Endothelial cell of umbilical vein (primary cell): ENCODE data around the gene MEOX2. TPM values are rescaled to one million over a fixed set of nuclear protein-coding genes. Genes with fewer than 3 reads are reported as not detected.

Experiments used
- BruUV-seq: library from RNA; stranded (reverse); fragments of 400-500 nt; replicated peaks from 2 replicates; lab custom pipeline; 2021; lab: Mats Ljungman, UMichigan
- CTCF ChIA-PET: fragments of 300-600, 350-600 bp; sonication (Branson Sonifier 250); formaldehyde crosslinking; loops from one replicate; lab custom pipeline; 2021; ENCODE audit warnings: antibody characterized with exemption, inconsistent platforms; lab: Charles Lee
- POLR2A ChIA-PET: fragments of 300-600, 350-600 bp; sonication (Branson Sonifier 250); formaldehyde crosslinking; loops from one replicate; lab custom pipeline; 2021; ENCODE audit warnings: antibody characterized with exemption, inconsistent platforms; lab: Charles Lee
- DNase-seq: peaks from one replicate; pipeline ENCODE4 v3.0.0-alpha.2; 2011; ENCODE audit warnings: low read depth, low spot score
- FAIRE-seq: peaks from 2 replicates; lab custom pipeline; 2011; peaks lifted over from hg19 to GRCh38; lab: Jason Lieb, UNC
- H2AFZ ChIP-seq: 2 replicates; pipeline ENCODE4 v1.6.0; 2012; ENCODE audit warnings: low read depth, low read length, control low read depth, inconsistent platforms
- H3K27ac ChIP-seq: 2 replicates; pipeline ENCODE4 v1.5.1; 2011; ENCODE audit warnings: low read depth, mild to moderate bottlenecking, control low read depth, low read length, moderate library complexity; ENCODE audit not compliant: insufficient read depth
- H3K27me3 ChIP-seq, 2 experiments: 2 replicates each; pipeline versions ENCODE4 v1.6.0 to v1.6.1; 2011; ENCODE audit warnings: low read length in 2 of 2, mixed read lengths in 1 of 2; ENCODE audit not compliant: control insufficient read depth in 2 of 2, insufficient read depth in 2 of 2
- H3K36me3 ChIP-seq, 2 experiments: 2 replicates in 1 of 2; 3 replicates in 1 of 2; pipeline ENCODE4 v1.5.1; 2011; ENCODE audit warnings: low read length in 2 of 2, mild to moderate bottlenecking in 1 of 2, moderate library complexity in 1 of 2; ENCODE audit not compliant: control insufficient read depth in 2 of 2, insufficient read depth in 2 of 2; ENCODE audit errors: extremely low read depth in 1 of 2
- H3K4me1 ChIP-seq: 3 replicates; pipeline ENCODE4 v1.5.1; 2011; ENCODE audit warnings: mild to moderate bottlenecking, low read length; ENCODE audit not compliant: control insufficient read depth, insufficient read depth; ENCODE audit errors: extremely low read depth
- H3K4me2 ChIP-seq: 2 replicates; pipeline ENCODE4 v1.6.1; 2011; ENCODE audit warnings: low read length, control low read depth, mixed read lengths; ENCODE audit not compliant: insufficient read depth
- H3K4me3 ChIP-seq, 3 experiments: fragments of 200-600 bp in 1 of 3; sonication (generic), shearing (Covaris generic) in 1 of 3; replicated peaks in 1 of 3; 2 replicates each; pipeline ENCODE4 v1.5.1; 2011 to 2016; ENCODE audit warnings: control low read depth in 3 of 3, low read length in 3 of 3, mild to moderate bottlenecking in 2 of 3, inconsistent platforms in 1 of 3, low read depth in 1 of 3, moderate library complexity in 1 of 3; ENCODE audit not compliant: insufficient read depth in 1 of 3
- H3K79me2 ChIP-seq: 2 replicates; pipeline ENCODE4 v1.6.0; 2012; ENCODE audit warnings: low read length, inconsistent platforms; ENCODE audit not compliant: control insufficient read depth, insufficient read depth
- H3K9ac ChIP-seq: replicated peaks from 2 replicates; pipeline ENCODE3; 2011; ENCODE audit warnings: low read length, control low read depth; ENCODE audit not compliant: insufficient read depth; ENCODE audit errors: extremely low read depth
- H3K9me1 ChIP-seq: replicated peaks from 3 replicates; pipeline ENCODE4 v1.6.0; 2011; ENCODE audit warnings: mild to moderate bottlenecking, low read length; ENCODE audit not compliant: control insufficient read depth, insufficient read depth; ENCODE audit errors: extremely low read depth
- H3K9me3 ChIP-seq: replicated peaks from 2 replicates; pipeline ENCODE4 v1.5.1; 2012; ENCODE audit warnings: low read length, inconsistent platforms; ENCODE audit not compliant: control insufficient read depth, insufficient read depth
- H4K20me1 ChIP-seq: replicated peaks from 2 replicates; pipeline ENCODE3; 2011; ENCODE audit warnings: mild to moderate bottlenecking, low read length; ENCODE audit not compliant: control insufficient read depth, insufficient read depth; ENCODE audit errors: extremely low read depth
- EZH2 ChIP-seq: IDR thresholded peaks from 2 replicates; pipeline ENCODE4 v1.6.1; 2012; ENCODE audit warnings: borderline replicate concordance, low read depth, mild to moderate bottlenecking, moderate library complexity, low read length, inconsistent platforms; ENCODE audit not compliant: severe bottlenecking
- FOS ChIP-seq: IDR thresholded peaks from 2 replicates; pipeline ENCODE4 v1.6.1; 2011; ENCODE audit warnings: mild to moderate bottlenecking, low read length, moderate library complexity, borderline replicate concordance; ENCODE audit not compliant: insufficient read depth
- GATA2 ChIP-seq: IDR thresholded peaks from 2 replicates; pipeline ENCODE4 v1.7.0; 2011; ENCODE audit warnings: low read depth, mild to moderate bottlenecking, moderate library complexity, mixed read lengths, low read length; ENCODE audit not compliant: insufficient read length, insufficient read depth
- MYC ChIP-seq: IDR thresholded peaks from one replicate; pipeline ENCODE4 v1.6.1; 2011; ENCODE audit warnings: mild to moderate bottlenecking, low read depth, low read length
- POLR2A ChIP-seq: IDR thresholded peaks from 2 replicates; pipeline ENCODE4 v1.6.1; 2012; ENCODE audit warnings: low read depth, mild to moderate bottlenecking, control low read depth, low read length
- dilution Hi-C: fragments of 300-500 bp; cut with MboI; formaldehyde crosslinking; loops from one replicate; pipeline ENCODE4 v1.15.0; 2019; ENCODE audit warnings: low sequenced_read_pairs; ENCODE audit not compliant: extremely low pct_ligation_motif_present
- intact Hi-C: fragments of 100-400 bp; cut with micrococcal nuclease; formaldehyde crosslinking; loops from one replicate; pipeline ENCODE4 v1.10.0; 2022
- polyA plus RNA-seq, 4 experiments: library from polyadenylated mRNA; depleted of rRNA in 3 of 4; stranded (reverse) in 3 of 4; unstranded in 1 of 4; fragments of >200 nt; gene quantifications; 2 replicates each; pipeline versions ENCODE4 v1.2.1 to v1.2.3, GENCODE V29; 2011 to 2012; ENCODE audit warnings: missing spikeins in 1 of 4
- total RNA-seq: library from RNA; stranded (reverse); gene quantifications from 2 replicates; pipeline ENCODE4 v1.2.3, GENCODE V29; 2021

The MEOX2 gene
- total and polyA plus RNA-seq, 2 donors (not counting 3 experiments of a cell fraction or from before 2014, with no cell fraction given) = 11.6 to 45.1 TPM

DNA sequence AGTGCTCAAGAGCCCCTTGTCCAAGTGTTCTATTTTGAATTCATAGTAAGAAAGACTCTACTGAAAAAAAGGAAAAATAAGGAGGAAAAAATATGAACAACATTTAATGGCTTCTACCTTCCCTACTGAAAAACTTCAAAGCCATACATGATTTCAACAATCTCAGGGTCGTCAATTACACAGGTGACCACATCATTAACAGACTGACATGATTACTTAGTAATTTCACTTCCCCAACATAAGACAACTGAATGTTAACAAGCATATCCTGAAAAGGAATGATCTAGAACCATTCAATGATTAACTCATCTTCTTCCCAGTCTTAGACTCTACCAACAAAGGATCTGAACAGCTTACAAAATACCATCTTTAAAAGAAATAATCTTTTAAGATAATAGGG lies 34.8 kb downstream of the MEOX2 start:
- TF ChIP-seq POLR2A = no peak
- Histone ChIP-seq H3K4me1 (peaks cover 12% of the 10 kb centered on the region), H3K9me1 (no peaks in the 10 kb centered on the region), H2AFZ (no peak overlapping the region), H3K9ac (no peak overlapping the region), H3K79me2 (peaks cover 10% of the 10 kb centered on the region), H3K36me3 (no peaks in the 10 kb centered on the region), H3K4me3 (no peak overlapping the region), H3K27ac (no peak overlapping the region), H3K27me3 (no peaks in the 10 kb centered on the region), H4K20me1 (no peaks in the 10 kb centered on the region), H3K4me2 (no peak overlapping the region), H3K9me3 (no peaks in the 10 kb centered on the region)
- DNase-seq (no peak), FAIRE-seq (no peak)
- CTCF ChIA-PET = no interaction called here
- dilution Hi-C loops = no loop called here
- POLR2A ChIA-PET = no interaction called here
- intact Hi-C loops = no loop called here
- BruUV-seq = no TSS peak

DNA sequence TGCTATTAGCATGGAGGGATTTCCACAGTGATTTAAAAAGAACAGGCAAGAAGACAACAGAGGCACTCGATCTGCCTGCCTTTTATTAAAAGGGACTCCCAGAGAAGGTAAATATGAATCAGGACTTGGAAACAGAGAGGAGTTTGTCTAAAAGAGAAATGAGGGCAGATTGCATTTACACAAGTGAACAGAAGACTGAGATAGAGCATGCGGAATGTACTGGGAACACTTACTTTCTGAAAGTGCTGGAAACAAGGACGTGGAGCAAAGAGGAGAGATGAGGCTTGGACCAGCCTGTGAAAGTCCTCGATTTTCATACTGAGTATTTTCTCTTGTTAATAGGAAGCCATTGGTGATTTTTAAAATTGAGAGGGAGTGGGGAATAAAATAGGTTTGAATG lies 35.7 kb downstream of the MEOX2 start:
- TF ChIP-seq GATA2 (no peak), EZH2 (no peak), FOS (no peak), MYC (no peak)
- dilution Hi-C loops (no loop called here), intact Hi-C loops (no loop called here)
- H3K9me3 ChIP-seq = no peaks in the 10 kb centered on the region
- no peaks in the 10 kb centered on the region for H4K20me1 ChIP-seq
- H3K4me1 ChIP-seq = peaks cover 12% of the 10 kb centered on the region
- ChIA-PET CTCF (no interaction called here), POLR2A (no interaction called here)
- no peaks in the 10 kb centered on the region for H3K27me3 ChIP-seq
- H3K79me2 ChIP-seq = peaks cover 12% of the 10 kb centered on the region
- DNase-seq (no peak), FAIRE-seq (no peak)
- H3K4me3 ChIP-seq = no peak overlapping the region
- H2AFZ ChIP-seq = no peak overlapping the region
- H3K27ac ChIP-seq = no peak overlapping the region
- no peak overlapping the region for H3K9ac ChIP-seq
- no peaks in the 10 kb centered on the region for H3K36me3 ChIP-seq
- H3K9me1 ChIP-seq = no peaks in the 10 kb centered on the region
- BruUV-seq = no TSS peak
- no peak overlapping the region for H3K4me2 ChIP-seq
